NT2/D1 (cell line): ENCODE data around the gene F11.

Experiments used
- SUZ12 ChIP-seq: IDR thresholded peaks from 2 replicates; pipeline ENCODE4 v1.6.1; 2011; ENCODE audit not compliant: insufficient read length, insufficient read depth; ENCODE audit errors: extremely low read depth
- ZNF274 ChIP-seq: IDR thresholded peaks from 2 replicates; pipeline ENCODE4 v1.6.1; 2011; ENCODE audit warnings: mild to moderate bottlenecking, low read depth, low read length

DNA sequence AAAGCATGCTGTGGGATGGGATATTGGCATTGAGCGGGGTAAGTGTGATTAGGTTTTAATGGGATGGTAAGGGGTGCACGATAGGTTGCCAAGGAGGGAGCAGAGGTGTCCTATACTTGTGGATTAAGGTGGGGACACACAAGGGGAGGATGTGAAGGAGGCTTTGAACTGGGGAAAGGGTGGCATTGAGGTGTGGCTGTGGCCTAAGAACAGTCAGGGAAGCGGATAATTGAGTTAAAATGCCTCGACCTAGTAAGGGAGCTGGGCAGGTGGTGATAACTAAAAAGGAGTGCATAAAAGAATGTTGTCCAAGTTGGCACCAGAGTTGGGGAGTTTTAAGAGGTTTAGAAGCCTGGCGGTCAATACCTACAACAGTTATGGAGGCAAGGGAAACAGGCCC, 21.2 kb upstream of the F11 start:
- TF ChIP-seq ZNF274: no peak
- no peak for TF ChIP-seq SUZ12
